Endothelial cell of umbilical vein (primary cell): ENCODE results near the gene GBP7. TPM values are rescaled to one million over a fixed set of nuclear protein-coding genes. Genes with fewer than 3 reads are reported as not detected.

Experiments
- BruUV-seq: library from RNA; stranded (reverse); fragments of 400-500 nt; replicated peaks from 2 replicates; lab custom pipeline; 2021; lab: Mats Ljungman, UMichigan
- CTCF ChIA-PET: fragments of 300-600, 350-600 bp; sonication (Branson Sonifier 250); formaldehyde crosslinking; loops from one replicate; lab custom pipeline; 2021; ENCODE audit warnings: antibody characterized with exemption, inconsistent platforms; lab: Charles Lee
- POLR2A ChIA-PET: fragments of 300-600, 350-600 bp; sonication (Branson Sonifier 250); formaldehyde crosslinking; loops from one replicate; lab custom pipeline; 2021; ENCODE audit warnings: antibody characterized with exemption, inconsistent platforms; lab: Charles Lee
- DNase-seq: peaks from one replicate; pipeline ENCODE4 v3.0.0-alpha.2; 2011; ENCODE audit warnings: low read depth, low spot score
- FAIRE-seq: peaks from 2 replicates; lab custom pipeline; 2011; peaks lifted over from hg19 to GRCh38; lab: Jason Lieb, UNC
- H2AFZ ChIP-seq: 2 replicates; pipeline ENCODE4 v1.6.0; 2012; ENCODE audit warnings: low read depth, low read length, control low read depth, inconsistent platforms
- H3K27ac ChIP-seq: 2 replicates; pipeline ENCODE4 v1.5.1; 2011; ENCODE audit warnings: low read depth, mild to moderate bottlenecking, control low read depth, low read length, moderate library complexity; ENCODE audit not compliant: insufficient read depth
- H3K27me3 ChIP-seq, 2 experiments: 2 replicates each; pipeline versions ENCODE4 v1.6.0 to v1.6.1; 2011; ENCODE audit warnings: low read length in 2 of 2, mixed read lengths in 1 of 2; ENCODE audit not compliant: control insufficient read depth in 2 of 2, insufficient read depth in 2 of 2
- H3K36me3 ChIP-seq, 2 experiments: 2 replicates in 1 of 2; 3 replicates in 1 of 2; pipeline ENCODE4 v1.5.1; 2011; ENCODE audit warnings: low read length in 2 of 2, mild to moderate bottlenecking in 1 of 2, moderate library complexity in 1 of 2; ENCODE audit not compliant: control insufficient read depth in 2 of 2, insufficient read depth in 2 of 2; ENCODE audit errors: extremely low read depth in 1 of 2
- H3K4me1 ChIP-seq: 3 replicates; pipeline ENCODE4 v1.5.1; 2011; ENCODE audit warnings: mild to moderate bottlenecking, low read length; ENCODE audit not compliant: control insufficient read depth, insufficient read depth; ENCODE audit errors: extremely low read depth
- H3K4me2 ChIP-seq: 2 replicates; pipeline ENCODE4 v1.6.1; 2011; ENCODE audit warnings: low read length, control low read depth, mixed read lengths; ENCODE audit not compliant: insufficient read depth
- H3K4me3 ChIP-seq, 3 experiments: fragments of 200-600 bp in 1 of 3; sonication (generic), shearing (Covaris generic) in 1 of 3; replicated peaks in 1 of 3; 2 replicates each; pipeline ENCODE4 v1.5.1; 2011 to 2016; ENCODE audit warnings: control low read depth in 3 of 3, low read length in 3 of 3, mild to moderate bottlenecking in 2 of 3, inconsistent platforms in 1 of 3, low read depth in 1 of 3, moderate library complexity in 1 of 3; ENCODE audit not compliant: insufficient read depth in 1 of 3
- H3K79me2 ChIP-seq: 2 replicates; pipeline ENCODE4 v1.6.0; 2012; ENCODE audit warnings: low read length, inconsistent platforms; ENCODE audit not compliant: control insufficient read depth, insufficient read depth
- H3K9ac ChIP-seq: replicated peaks from 2 replicates; pipeline ENCODE3; 2011; ENCODE audit warnings: low read length, control low read depth; ENCODE audit not compliant: insufficient read depth; ENCODE audit errors: extremely low read depth
- H3K9me1 ChIP-seq: replicated peaks from 3 replicates; pipeline ENCODE4 v1.6.0; 2011; ENCODE audit warnings: mild to moderate bottlenecking, low read length; ENCODE audit not compliant: control insufficient read depth, insufficient read depth; ENCODE audit errors: extremely low read depth
- H3K9me3 ChIP-seq: replicated peaks from 2 replicates; pipeline ENCODE4 v1.5.1; 2012; ENCODE audit warnings: low read length, inconsistent platforms; ENCODE audit not compliant: control insufficient read depth, insufficient read depth
- H4K20me1 ChIP-seq: replicated peaks from 2 replicates; pipeline ENCODE3; 2011; ENCODE audit warnings: mild to moderate bottlenecking, low read length; ENCODE audit not compliant: control insufficient read depth, insufficient read depth; ENCODE audit errors: extremely low read depth
- EZH2 ChIP-seq: IDR thresholded peaks from 2 replicates; pipeline ENCODE4 v1.6.1; 2012; ENCODE audit warnings: borderline replicate concordance, low read depth, mild to moderate bottlenecking, moderate library complexity, low read length, inconsistent platforms; ENCODE audit not compliant: severe bottlenecking
- FOS ChIP-seq: IDR thresholded peaks from 2 replicates; pipeline ENCODE4 v1.6.1; 2011; ENCODE audit warnings: mild to moderate bottlenecking, low read length, moderate library complexity, borderline replicate concordance; ENCODE audit not compliant: insufficient read depth
- GATA2 ChIP-seq: IDR thresholded peaks from 2 replicates; pipeline ENCODE4 v1.7.0; 2011; ENCODE audit warnings: low read depth, mild to moderate bottlenecking, moderate library complexity, mixed read lengths, low read length; ENCODE audit not compliant: insufficient read length, insufficient read depth
- JUN ChIP-seq: IDR thresholded peaks from 2 replicates; pipeline ENCODE4 v1.6.1; 2011; ENCODE audit warnings: borderline replicate concordance, low read depth; ENCODE audit not compliant: insufficient read length, insufficient read depth
- MYC ChIP-seq: IDR thresholded peaks from one replicate; pipeline ENCODE4 v1.6.1; 2011; ENCODE audit warnings: mild to moderate bottlenecking, low read depth, low read length
- POLR2A ChIP-seq: IDR thresholded peaks from 2 replicates; pipeline ENCODE4 v1.6.1; 2012; ENCODE audit warnings: low read depth, mild to moderate bottlenecking, control low read depth, low read length
- POLR2AphosphoS5 ChIP-seq: IDR thresholded peaks from 2 replicates; pipeline ENCODE4 v1.6.1; 2012; ENCODE audit warnings: low read depth, mild to moderate bottlenecking, control low read depth, low read length, moderate library complexity; ENCODE audit not compliant: insufficient read depth
- dilution Hi-C: fragments of 300-500 bp; cut with MboI; formaldehyde crosslinking; loops from one replicate; pipeline ENCODE4 v1.15.0; 2019; ENCODE audit warnings: low sequenced_read_pairs; ENCODE audit not compliant: extremely low pct_ligation_motif_present
- intact Hi-C: fragments of 100-400 bp; cut with micrococcal nuclease; formaldehyde crosslinking; loops from one replicate; pipeline ENCODE4 v1.10.0; 2022
- polyA plus RNA-seq, 4 experiments: library from polyadenylated mRNA; depleted of rRNA in 3 of 4; stranded (reverse) in 3 of 4; unstranded in 1 of 4; fragments of >200 nt; gene quantifications; 2 replicates each; pipeline versions ENCODE4 v1.2.1 to v1.2.3, GENCODE V29; 2011 to 2012; ENCODE audit warnings: missing spikeins in 1 of 4
- total RNA-seq: library from RNA; stranded (reverse); gene quantifications from 2 replicates; pipeline ENCODE4 v1.2.3, GENCODE V29; 2021
- TF ChIP-seq, protein P1 (sequence below): IDR thresholded peaks from 2 replicates; pipeline ENCODE4 v1.6.1; 2011; ENCODE audit not compliant: insufficient read depth, insufficient read length
- TF ChIP-seq, protein P2 (sequence below), 2 donors: IDR thresholded peaks; 1 replicate in 1 of 2; 2 replicates in 1 of 2; pipeline ENCODE4 v1.5.1; 2011; ENCODE audit warnings: low read length in 2 of 2, mild to moderate bottlenecking in 2 of 2, moderate library complexity in 2 of 2, control low read depth in 1 of 2, inconsistent platforms in 1 of 2, low read depth in 1 of 2; ENCODE audit not compliant: insufficient read depth in 1 of 2; ENCODE audit errors: extremely low read depth in 1 of 2

Gene GBP7
- total and polyA plus RNA-seq, 2 donors (not counting 3 experiments of a cell fraction or from before 2014, with no cell fraction given) = not detected

DNA sequence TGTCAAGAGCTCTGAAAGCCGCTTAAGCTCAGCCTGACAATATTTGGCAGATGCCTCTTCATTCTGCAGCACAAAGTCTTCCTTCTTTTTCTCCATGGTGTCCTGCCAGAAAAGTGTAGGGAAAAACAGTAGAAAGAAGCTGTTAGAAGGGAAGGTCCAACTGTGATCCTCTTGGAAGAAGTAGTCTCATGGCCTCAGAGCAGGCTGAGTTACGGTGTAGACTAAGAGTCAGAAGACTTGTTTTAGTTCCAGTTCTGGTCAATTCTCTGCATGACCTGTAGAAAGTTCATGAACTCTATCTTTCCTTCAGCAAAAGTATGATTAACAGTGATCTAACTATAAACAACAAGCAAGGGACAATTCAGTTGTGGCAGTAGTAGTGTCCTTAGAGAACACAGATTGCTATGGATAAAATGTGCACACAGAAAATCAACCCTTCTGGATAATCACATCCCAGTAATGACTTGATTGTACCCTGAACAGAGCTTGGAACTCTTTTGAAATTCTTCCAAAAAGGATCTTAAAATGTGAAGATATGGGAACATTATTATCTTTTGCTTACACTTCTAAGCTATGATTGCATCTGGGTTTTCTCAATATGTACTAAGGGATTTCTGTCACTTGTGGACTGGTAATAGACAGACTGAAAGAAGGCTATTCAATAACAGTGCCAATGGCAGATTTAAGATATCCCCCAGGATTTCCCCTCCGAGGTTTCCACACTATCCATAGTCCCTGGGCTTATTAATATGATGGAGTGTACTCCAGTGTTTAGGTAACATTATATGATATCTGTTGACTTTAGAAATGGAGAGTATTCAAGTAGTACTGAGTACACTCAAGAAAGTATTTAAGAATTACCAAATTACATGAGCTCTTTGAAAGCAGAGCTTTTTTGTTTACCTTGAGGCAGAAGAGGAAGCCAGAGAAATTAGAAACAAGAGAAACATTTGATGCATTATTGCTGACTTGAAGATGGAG lies 27.8 kb downstream of the GBP7 start:
- Histone ChIP-seq H2AFZ (no peak overlapping the region), H3K27ac (no peak overlapping the region), H4K20me1 (no peaks in the 10 kb centered on the region), H3K9ac (no peak overlapping the region), H3K9me3 (no peaks in the 10 kb centered on the region), H3K79me2 (no peaks in the 10 kb centered on the region), H3K4me1 (no peaks in the 10 kb centered on the region), H3K27me3 (peaks cover 0 to 2% of the 10 kb centered on the region in 2 experiments), H3K4me3 (no peak overlapping the region), H3K9me1 (no peaks in the 10 kb centered on the region), H3K36me3 (no peaks in the 10 kb centered on the region), H3K4me2 (no peak overlapping the region)
- TF ChIP-seq, protein P1, sequence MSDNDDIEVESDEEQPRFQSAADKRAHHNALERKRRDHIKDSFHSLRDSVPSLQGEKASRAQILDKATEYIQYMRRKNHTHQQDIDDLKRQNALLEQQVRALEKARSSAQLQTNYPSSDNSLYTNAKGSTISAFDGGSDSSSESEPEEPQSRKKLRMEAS = no peak
- TF ChIP-seq GATA2 = no peak
- no peak for TF ChIP-seq MYC
- no peak for TF ChIP-seq EZH2
- no peak for TF ChIP-seq FOS
- TF ChIP-seq, protein P2, sequence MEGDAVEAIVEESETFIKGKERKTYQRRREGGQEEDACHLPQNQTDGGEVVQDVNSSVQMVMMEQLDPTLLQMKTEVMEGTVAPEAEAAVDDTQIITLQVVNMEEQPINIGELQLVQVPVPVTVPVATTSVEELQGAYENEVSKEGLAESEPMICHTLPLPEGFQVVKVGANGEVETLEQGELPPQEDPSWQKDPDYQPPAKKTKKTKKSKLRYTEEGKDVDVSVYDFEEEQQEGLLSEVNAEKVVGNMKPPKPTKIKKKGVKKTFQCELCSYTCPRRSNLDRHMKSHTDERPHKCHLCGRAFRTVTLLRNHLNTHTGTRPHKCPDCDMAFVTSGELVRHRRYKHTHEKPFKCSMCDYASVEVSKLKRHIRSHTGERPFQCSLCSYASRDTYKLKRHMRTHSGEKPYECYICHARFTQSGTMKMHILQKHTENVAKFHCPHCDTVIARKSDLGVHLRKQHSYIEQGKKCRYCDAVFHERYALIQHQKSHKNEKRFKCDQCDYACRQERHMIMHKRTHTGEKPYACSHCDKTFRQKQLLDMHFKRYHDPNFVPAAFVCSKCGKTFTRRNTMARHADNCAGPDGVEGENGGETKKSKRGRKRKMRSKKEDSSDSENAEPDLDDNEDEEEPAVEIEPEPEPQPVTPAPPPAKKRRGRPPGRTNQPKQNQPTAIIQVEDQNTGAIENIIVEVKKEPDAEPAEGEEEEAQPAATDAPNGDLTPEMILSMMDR (IDR thresholded peaks at IDR 0.05; ENCODE audit: extremely low read depth in 1 of 2, insufficient read depth in 1 of 2, low read depth in 1 of 2, low read length in 2 of 2) = no peak
- no peak for TF ChIP-seq JUN
- TF ChIP-seq POLR2A = no peak
- no peak for TF ChIP-seq POLR2AphosphoS5
- ChIA-PET POLR2A (no interaction called here), CTCF (interaction anchor here (1.1 to 3.1 kb wide), 2 partner anchors 15 to 63 kb away, joined by 4 to 38 read pairs; no protein-coding TSS in a partner anchor)
- no TSS peak for BruUV-seq
- intact Hi-C loops (no loop called here), dilution Hi-C loops (no loop called here)
- DNase-seq (no peak), FAIRE-seq (no peak)
